NAMALWA (cell line): ENCODE measurements around the gene VPS4A.
"Not testable (repeated sequence)": the region's sequence is repeated elsewhere in the genome, so short reads cannot be mapped to it uniquely, and the experiment has no call there.

Source experiments
- DNase-seq: peaks from one replicate; pipeline ENCODE4 v3.0.0-alpha.2; 2015; ENCODE audit warnings: low spot score

Gene VPS4A

DNA sequence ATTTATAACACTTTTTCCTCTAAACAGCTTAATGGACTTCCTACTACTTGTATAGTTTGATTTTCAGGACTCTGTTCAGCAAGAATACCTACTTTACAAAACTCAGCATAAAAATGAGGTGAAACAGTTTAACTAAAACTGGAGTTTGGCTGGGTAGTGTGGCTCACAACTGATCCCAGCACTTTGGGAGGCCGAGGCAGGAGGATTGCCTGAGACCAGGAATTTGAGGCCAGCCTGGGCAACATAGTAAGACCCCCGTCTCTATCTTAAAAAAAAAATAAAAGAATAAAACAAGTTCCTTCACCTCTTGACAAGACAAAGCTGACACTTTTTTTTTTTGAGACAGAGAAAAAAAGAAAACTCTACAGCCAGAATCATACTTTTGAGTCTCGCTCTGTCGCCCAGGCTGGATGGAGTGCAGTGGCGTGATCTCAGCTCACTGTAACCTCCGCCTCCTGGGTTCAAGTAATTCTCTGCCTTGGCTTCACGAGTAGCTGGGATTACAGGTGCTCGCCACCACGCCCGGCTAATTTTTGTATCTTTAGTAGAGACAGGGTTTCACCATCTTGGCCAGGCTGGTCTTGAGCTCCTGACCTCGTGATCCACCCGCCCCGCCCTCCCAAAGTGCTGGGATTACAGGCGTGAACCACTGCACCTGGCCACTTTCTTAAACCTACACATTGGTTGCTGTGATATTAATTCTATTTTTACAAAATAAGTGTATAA is 16.6 kb downstream of the VPS4A start:
- DNase-seq: no peak

DNA sequence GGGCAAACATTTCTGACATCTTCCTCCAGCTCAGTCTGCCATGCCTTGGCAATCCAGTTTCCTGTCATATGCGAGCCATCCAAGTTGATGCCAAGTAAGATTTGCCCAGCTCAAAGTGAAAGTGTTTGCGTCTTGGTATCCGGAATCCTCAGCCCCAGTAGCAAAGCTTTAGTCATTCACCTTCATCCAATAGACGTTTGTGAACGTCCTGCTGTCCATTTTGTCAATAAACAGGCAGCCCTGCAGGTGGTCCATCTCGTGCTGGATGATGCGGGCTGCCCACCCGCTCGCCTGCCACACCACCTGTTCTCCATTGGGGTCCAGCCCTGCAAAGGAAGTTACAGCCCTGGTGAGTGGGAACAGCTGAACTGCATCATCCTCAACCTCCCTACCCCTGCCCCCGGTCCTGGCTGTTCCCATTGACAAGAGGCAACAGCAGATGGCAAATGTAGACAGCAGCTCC is 17.7 kb downstream of the VPS4A start:
- no peak for DNase-seq

- DNase-seq: no peak
These were observed 18.5 kb downstream of the VPS4A start for GRCh38 chr16:69329369-69330285.

DNA sequence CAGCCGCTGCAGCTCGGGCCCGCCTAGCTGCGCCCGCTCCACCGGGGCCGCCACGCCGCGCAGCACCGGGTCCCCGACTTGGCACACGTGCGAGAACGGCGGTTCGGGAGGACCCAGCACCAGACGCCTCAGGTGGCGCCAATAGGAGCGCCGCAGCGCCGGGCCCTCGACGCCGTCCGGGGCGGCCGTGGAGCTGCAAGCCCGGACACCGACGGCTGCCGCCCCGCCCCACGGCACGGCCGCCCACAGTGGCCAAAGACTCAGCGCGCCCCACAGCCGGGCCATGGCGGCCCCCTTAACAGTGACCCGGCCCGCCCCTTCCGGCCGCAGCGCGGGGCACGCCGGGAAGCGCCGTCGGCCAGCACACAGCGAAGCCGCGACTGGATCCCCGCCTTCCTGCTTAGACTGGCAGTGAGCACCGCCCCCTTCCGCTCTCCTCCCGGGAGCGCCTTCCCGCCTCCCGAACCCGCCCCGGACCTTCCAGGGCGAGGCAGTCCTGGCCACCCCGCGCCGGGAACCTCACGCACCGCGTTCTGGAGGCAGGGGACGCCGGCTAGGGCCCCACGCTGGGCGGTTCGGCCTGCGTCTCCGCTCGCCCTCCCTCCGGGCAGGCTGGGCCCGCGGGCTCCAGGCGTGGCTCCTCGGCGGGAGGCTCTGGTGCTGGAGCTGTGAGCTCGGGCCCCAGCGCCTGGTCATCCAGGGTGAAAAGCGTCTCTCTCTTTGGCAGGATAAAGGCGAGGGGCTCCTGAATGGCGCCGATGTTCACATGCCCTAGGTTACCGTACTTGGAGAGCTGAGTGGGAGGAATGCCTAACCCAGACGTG is 19.3 kb downstream of the VPS4A start, which contains the start of gene PDF:
Gene PDF (minus strand): TSS at position 303 of the 824 bp plus-strand sequence. CDS start 18 bp downstream, at position 285.
- DNase-seq: peak; percentile 86

DNA sequence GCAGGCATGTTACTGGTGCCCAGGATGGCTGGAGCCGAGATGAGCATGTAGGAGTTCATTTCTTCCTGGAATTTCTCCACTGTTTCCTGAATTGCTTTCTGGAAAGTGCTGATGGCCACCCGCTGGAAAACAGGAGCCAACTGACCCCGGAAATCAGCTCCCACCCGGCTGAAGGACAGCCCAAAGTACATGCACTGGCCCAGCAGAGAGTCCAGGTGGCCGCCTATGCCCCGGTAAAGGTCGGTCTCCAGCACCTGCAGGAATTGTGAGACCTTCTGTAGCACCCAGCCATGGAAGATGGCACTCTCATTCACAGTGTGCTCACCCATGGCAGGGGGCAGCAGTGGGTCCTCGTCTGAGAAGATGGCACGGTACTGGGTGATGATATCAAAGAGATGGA is 23.5 kb downstream of the VPS4A start:
- no peak for DNase-seq

DNA sequence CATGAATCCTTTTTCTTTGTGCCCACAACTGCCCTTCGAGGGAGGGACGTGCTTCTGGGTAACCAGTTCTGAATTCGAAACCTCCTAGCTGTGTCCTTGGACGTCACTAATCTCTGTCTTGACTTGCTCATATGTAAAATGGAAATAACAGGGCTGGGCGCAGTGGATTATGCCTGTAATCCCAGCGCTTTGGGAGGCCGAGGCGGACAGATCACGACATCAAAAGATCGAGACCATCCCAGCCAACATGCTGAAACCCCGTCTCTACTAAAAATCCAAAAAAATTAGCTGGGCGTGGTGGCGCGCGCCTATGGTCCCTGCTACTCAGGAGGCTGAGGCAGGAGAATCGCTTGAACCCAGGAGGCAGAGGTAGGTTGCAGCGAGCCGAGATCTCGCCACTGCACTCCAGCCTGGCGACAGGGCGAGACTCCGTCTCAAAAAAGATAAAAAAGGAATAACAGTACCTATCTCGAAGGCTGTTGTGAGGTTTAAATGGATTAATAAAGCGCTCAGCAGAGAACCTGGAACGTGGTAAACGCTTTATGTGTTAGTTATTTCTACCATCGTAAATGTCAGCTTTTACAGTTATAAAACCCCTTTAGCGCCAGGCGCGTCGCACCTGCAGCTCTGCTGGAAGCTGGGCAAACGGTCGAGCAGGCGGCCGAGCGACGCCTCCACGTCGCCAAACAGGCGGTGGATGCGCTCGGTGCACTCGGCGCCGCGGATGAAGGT is 27.6 kb downstream of the VPS4A start:
- DNase-seq: no peak

DNA sequence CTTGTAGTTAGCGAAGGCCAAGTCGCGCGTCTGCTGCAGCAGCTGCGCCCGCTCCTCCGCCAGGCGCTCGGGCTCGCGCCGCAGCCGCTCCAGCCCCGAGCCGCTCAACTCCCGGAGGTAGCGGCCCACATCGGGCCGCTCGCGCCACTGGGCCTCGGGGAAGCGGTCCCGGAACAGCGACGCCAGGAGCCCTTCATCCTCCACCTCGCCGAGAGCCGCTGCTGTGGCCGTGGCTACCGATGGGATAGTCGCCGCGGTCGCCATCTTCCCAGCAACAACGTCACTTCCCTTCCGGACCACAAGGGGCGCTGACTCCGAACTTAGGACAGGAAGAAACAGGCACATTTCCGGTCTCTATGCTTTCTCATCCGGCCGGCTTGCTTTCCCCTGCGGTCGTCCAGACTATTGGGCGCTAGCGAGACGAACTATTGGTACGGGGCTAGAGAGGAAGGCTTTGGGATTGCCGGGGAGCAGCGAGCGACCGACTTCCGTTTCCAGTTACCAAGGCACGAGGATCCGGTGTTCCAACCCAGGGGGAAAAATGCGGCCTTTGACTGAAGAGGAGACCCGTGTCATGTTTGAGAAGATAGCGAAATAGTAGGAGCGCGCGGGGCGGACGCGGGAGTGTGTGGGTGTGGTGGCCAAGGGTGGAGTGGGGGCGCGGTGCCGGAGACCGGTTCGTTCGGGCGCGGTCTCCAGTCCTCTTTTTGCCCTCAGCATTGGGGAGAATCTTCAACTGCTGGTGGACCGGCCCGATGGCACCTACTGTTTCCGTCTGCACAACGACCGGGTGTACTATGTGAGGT is 28.3 kb downstream of the VPS4A start, which contains the start of the genes COG8 and NIP7:
Gene COG8 (minus strand): TSS at position 276 of the 806 bp plus-strand sequence. CDS start 12 bp downstream, at position 264.
Gene NIP7 (plus strand): TSS at position 484 of the 806 bp plus-strand sequence. CDS start 58 bp downstream, at position 542.
- DNase-seq: peak; percentile 97

DNA sequence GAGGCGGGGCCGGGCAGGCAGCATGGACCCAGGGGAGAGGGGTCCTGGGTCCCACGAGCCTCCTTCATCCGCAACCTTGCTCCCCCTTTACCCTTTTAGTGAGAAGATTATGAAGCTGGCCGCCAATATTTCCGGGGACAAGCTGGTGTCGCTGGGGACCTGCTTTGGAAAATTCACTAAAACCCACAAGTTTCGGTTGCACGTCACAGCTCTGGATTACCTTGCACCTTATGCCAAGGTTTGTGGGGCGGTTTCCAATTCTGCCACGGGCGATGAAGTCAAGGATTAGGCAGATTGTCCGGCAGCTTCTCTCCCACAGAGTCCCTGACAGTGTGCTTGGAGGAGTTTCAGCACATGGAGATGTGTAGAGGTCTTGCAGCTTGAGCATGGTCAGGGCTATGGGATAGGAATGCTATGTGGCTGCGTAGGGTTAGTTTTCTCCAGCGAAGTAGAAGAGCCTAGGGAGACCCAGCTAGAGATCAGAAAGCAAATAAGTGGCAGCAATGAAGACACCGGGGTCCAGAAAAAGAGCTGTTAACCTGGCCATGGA is 29.0 kb downstream of the VPS4A start:
- DNase-seq: no peak

GRCh38 chr16:69344171-69344570 is 33.0 kb downstream of the VPS4A start:
- DNase-seq: no peak

DNA sequence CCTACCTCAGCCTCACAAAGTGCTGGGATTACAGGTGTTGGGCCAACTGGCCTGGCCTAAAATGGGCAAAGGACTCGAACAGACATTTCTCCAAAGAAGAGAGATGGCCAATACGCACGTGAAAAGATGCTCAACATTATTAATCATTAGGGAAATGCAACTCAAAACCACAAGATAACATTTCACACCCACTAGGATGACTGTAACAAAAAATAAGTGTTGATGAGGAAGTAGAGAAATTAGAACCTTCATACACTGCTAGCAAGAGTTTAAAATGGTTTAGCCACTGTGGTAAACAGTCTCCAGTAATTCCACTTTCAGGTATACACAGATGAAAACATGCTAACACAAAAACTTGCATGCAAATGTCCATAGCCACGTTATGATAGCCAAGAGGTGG is 34.8 kb downstream of the VPS4A start:
- DNase-seq: no peak

DNA sequence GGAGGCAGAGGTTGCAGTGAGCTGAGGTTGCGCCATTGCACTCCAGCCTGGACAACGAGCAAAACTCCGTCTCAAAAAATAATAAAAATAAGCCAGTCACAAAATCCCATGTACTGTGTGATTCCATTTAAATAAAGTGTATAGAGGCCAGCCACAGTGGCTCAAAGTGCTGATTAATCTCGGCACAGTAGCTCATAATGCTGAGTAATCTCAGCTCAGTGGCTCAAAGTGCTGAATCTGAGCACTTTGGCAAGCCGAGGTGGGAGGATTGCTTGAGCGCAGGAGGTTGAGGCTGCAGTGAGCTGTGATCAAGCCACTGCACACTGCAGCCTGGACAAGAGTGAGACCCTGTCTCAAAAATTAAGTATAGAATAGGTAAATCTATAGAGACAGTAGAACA is 35.5 kb downstream of the VPS4A start:
- no peak for DNase-seq

GRCh38 chr16:69348222-69348621 is 37.1 kb downstream of the VPS4A start:
- no peak for DNase-seq

GRCh38 chr16:69349536-69349935 is 38.4 kb downstream of the VPS4A start:
- no peak for DNase-seq

DNA sequence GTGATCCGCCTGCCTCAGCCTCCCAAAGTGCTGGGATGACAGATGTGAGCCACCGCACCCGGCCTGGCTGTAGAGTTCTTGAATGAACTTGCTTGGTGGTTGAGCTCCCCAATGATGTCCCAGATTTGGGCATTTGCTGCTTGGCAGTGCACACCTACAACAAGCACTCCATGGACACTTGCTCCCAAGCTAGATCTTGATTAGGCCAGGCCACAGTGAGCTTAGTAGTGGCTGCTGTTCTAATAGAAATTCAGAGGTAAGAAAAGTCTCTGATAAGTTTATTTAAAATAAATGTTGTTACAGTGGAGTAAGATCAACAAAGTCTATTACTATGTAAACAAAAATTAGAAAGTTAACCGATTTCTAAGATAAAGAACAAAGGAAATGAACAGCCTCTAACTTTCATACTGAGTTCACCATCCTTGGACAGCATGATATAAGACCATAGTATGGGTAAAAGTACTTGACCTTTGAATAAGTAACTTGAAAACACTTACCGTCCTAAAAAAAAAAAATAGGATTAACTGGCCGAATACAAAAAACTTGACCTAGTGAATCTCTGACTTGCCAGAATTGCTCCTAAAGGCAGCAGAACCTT is 39.5 kb downstream of the VPS4A start:
- DNase-seq: no peak

GRCh38 chr16:69351309-69352027 is 40.3 kb downstream of the VPS4A start, which contains the start of gene TMED6:
TMED6 (minus strand) TSS chr16:69351786; CDS start chr16:69351753, 33 bp downstream.
- no peak for DNase-seq

GRCh38 chr16:69360070-69360469 is 48.9 kb downstream of the VPS4A start:
- DNase-seq: not testable (repeated sequence)

DNA sequence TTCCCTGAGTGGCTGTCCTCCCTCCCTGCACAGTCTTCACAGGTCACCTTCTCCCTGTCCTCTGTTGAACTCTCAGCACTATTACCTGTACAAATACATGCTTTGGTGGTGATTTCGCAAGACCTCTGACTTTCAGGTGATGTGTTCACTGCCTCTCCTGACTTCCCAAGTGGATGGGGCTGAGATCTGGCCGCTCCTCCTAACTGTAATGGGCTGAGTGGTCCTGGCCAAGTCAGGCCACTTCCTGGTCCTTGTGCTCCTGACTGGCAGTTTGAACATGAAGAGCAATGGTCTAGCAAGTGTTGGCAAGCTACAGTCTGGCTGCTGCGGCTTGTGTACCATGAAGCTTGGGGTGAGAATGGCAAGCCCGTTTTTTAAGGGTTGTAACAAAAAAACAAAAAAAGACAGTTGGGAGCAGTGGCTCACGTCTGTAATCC is 52.1 kb downstream of the VPS4A start:
- no peak for DNase-seq

- no peak for DNase-seq
These were observed 52.9 kb downstream of the VPS4A start for GRCh38 chr16:69364088-69364487.

- no peak for DNase-seq
These were observed 54.8 kb downstream of the VPS4A start for GRCh38 chr16:69365901-69366300.
